ENCODE results near the gene SPHK1. TPM values are rescaled to one million over a fixed set of nuclear protein-coding genes. Genes with fewer than 3 reads are reported as not detected.
A peak's percentile ranks its signal among the peaks of the same experiment; 100 is the strongest.

The SPHK1 gene, protein sequence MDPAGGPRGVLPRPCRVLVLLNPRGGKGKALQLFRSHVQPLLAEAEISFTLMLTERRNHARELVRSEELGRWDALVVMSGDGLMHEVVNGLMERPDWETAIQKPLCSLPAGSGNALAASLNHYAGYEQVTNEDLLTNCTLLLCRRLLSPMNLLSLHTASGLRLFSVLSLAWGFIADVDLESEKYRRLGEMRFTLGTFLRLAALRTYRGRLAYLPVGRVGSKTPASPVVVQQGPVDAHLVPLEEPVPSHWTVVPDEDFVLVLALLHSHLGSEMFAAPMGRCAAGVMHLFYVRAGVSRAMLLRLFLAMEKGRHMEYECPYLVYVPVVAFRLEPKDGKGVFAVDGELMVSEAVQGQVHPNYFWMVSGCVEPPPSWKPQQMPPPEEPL
- total RNA-seq: 10 to 100 TPM; 15.7 to 17.7 TPM

DNA sequence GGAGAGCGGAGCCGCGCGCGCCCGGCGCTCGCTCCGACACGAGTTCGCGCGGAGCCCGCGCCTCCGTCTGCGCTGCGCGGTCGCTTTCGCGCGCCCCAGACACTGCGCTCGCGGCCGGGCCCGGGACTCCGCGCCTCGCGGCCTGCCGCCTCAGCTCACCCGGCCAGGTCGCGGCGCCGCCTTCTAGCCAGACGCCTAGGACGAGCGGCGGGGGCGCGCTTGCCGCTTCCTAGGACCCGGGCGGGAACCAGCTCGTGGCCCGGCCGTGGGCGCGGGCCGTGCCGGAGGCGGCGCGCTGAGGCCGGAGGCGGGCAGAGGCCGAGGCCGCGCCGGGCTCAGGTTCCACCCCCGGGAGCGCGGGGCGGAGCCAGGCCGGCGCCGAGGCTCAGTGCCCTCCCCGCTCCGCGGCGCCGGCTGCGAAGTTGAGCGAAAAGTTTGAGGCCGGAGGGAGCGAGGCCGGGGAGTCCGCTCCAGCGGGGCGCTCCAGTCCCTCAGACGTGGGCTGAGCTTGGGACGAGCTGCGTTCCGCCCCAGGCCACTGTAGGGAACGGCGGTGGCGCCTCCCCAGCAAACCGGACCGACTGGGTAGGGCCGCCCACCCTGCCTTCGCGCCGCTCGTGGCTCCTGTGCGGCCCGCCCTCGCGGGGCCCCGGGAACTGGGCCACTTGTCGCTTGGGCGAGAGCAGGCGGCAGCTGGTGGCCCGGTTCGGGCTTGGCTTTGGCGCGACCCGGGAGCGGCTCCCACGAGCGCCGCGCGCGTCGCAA, at the start of gene SPHK1:
SPHK1 (plus strand) TSS at position 388 of the 765 bp plus-strand sequence. CDS start 1,036 bp downstream, outside the sequence.
- H3K9me3 Mint-ChIP-seq: no peaks in the 10 kb centered on the region
- ChIA-PET POLR2A (interaction anchor here (0.6 to 5.1 kb wide), 15 partner anchors 14 to 502 kb away, joined by 3 to 42 read pairs (median 3); partner anchors contain the start of genes PRPSAP1 and RHBDF2), CTCF (interaction anchor here (0.8 to 10.8 kb wide), 28 partner anchors 9 to 451 kb away, joined by 3 to 135 read pairs (median 4); partner anchors contain the start of genes PRPSAP1 and QRICH2)
- H3K4me3 Mint-ChIP-seq: peak within 1 kb of the TSS; percentile 77
- H3K4me1 Mint-ChIP-seq (ENCODE audit: low read depth): peaks cover 3% of the 10 kb centered on the region
- ATAC-seq (peak; percentile 72), DNase-seq (peak; percentile 77)
- intact Hi-C loops (cut with micrococcal nuclease): no loop called here
- TF ChIP-seq, protein P1, sequence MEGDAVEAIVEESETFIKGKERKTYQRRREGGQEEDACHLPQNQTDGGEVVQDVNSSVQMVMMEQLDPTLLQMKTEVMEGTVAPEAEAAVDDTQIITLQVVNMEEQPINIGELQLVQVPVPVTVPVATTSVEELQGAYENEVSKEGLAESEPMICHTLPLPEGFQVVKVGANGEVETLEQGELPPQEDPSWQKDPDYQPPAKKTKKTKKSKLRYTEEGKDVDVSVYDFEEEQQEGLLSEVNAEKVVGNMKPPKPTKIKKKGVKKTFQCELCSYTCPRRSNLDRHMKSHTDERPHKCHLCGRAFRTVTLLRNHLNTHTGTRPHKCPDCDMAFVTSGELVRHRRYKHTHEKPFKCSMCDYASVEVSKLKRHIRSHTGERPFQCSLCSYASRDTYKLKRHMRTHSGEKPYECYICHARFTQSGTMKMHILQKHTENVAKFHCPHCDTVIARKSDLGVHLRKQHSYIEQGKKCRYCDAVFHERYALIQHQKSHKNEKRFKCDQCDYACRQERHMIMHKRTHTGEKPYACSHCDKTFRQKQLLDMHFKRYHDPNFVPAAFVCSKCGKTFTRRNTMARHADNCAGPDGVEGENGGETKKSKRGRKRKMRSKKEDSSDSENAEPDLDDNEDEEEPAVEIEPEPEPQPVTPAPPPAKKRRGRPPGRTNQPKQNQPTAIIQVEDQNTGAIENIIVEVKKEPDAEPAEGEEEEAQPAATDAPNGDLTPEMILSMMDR (IDR thresholded peaks at IDR 0.05): peak; percentile 15
- H3K27ac Mint-ChIP-seq: peak within 1 kb of the TSS; percentile 93
- H3K36me3 Mint-ChIP-seq (ENCODE audit: low read depth): peaks cover 7% of the 10 kb centered on the region
- no peaks in the 10 kb centered on the region for H3K27me3 Mint-ChIP-seq

DNA sequence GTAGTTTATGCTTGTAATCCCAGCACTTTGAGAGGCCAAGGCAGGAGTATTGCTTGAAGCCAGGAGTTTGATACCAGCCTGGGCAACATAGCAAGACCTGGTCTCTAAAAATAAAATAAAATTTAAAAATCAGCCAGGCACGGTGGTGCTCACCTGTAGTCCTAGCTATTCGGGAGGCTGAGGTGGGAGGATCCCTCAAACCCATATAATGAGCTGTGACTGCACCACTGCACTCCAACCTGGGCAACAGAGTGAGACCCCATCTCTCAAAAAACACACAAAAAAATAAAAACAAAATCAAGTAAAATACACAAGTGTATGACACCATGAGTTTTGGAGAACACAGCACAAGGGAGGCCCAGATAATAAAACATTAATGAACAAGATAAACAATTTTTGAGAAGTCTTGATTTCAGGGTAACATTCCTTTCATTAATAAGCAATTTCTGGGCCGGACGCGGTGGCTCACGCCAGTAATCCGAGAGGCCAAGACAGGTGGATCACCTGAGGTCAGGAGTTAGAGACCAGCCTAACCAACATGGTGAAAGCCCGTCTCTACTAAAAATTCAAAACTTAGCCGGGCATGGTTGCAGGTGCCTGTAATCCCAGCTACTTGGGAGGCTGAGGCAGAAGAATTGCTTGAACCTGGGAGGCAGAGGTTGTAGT, 48.6 kb upstream of the SPHK1 start:
- TF ChIP-seq, protein P1 (IDR thresholded peaks at IDR 0.05): no peak
- ATAC-seq (no peak), DNase-seq (no peak)
- intact Hi-C loops (cut with micrococcal nuclease): no loop called here
- H3K4me1 Mint-ChIP-seq (ENCODE audit: low read depth): peaks cover 3% of the 10 kb centered on the region
- no peaks in the 10 kb centered on the region for H3K9me3 Mint-ChIP-seq
- H3K36me3 Mint-ChIP-seq (ENCODE audit: low read depth): peaks cover 4% of the 10 kb centered on the region
- H3K27ac Mint-ChIP-seq: no peak overlapping the region
- no peaks in the 10 kb centered on the region for H3K27me3 Mint-ChIP-seq
- CTCF ChIA-PET: interaction anchor here (1.6 kb wide), 1 partner anchor 62 kb away, joined by 4 read pairs; no protein-coding TSS in a partner anchor
- POLR2A ChIA-PET: no interaction called here
- H3K4me3 Mint-ChIP-seq: no peak overlapping the region

DNA sequence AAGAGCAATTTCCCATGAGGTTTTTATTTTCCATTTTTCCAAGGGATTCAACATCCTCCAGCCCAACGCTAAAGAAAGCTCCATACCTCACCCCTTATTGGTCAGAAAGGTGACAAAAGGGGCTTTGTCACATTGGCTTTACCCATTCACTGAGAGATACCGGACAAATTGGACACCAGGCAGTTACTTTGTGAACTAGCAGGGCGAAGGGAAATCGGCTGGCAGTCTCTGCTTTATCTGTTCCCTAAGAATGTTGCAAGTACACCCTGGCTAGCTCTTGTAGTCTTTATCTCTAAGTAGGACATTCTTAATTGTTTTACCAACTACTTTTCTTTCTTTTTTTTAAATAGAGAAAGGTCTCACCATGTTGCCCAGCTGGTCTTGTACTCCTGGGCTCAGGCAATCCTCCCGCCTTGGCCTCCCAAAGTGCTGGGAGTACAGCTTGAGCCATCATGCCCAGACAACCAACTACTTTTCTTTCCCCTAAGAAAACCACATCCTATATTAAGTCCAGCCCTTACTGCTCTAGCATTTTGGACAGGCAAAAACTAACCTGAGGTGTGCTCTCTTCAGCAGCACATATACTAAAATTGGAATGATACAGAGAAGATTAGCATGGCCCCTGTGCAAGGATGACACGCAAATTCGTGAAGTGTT, 47.5 kb upstream of the SPHK1 start:
- Mint-ChIP-seq H3K27me3 (no peaks in the 10 kb centered on the region), H3K36me3 (ENCODE audit: low read depth) (peaks cover 9% of the 10 kb centered on the region), H3K27ac (no peak overlapping the region), H3K4me3 (no peak overlapping the region), H3K4me1 (ENCODE audit: low read depth) (peaks cover 3% of the 10 kb centered on the region), H3K9me3 (no peaks in the 10 kb centered on the region)
- no peak for DNase-seq
- POLR2A ChIA-PET: interaction anchor here (2.2 kb wide), 1 partner anchor 17 kb away, joined by 7 read pairs; the partner anchor contains the start of gene PRPSAP1
- no peak for ATAC-seq
- intact Hi-C loops (cut with micrococcal nuclease): no loop called here
- CTCF ChIA-PET: interaction anchor here (1.6 kb wide), 1 partner anchor 61 kb away, joined by 4 read pairs; no protein-coding TSS in a partner anchor
- TF ChIP-seq, protein P1 (IDR thresholded peaks at IDR 0.05): no peak

DNA sequence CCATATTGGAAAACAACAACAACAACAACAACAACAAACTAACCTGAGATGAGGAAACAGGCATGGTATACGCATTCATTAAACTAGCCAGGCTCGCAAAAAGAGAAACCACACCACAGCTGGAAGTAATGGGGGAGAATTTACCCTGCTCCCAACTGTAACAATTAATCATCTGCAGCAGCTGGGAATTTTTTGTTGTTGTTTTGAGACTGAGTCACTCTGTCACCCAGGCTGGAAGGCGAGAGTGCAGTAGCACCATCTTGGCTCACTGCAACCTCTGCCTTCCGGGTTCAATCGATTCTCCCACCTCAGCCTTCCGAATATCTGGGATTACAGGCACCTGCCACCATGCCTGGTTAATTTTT, 47.0 kb upstream of the SPHK1 start:
- ATAC-seq (no peak), DNase-seq (no peak)
- Mint-ChIP-seq H3K4me3 (no peak overlapping the region), H3K36me3 (ENCODE audit: low read depth) (peaks cover 12% of the 10 kb centered on the region), H3K9me3 (no peaks in the 10 kb centered on the region), H3K27me3 (no peaks in the 10 kb centered on the region), H3K27ac (no peak overlapping the region), H3K4me1 (ENCODE audit: low read depth) (peaks cover 3% of the 10 kb centered on the region)
- intact Hi-C loops (cut with micrococcal nuclease): no loop called here
- CTCF ChIA-PET: no interaction called here
- TF ChIP-seq, protein P1 (IDR thresholded peaks at IDR 0.05): no peak
- POLR2A ChIA-PET: interaction anchor here (0.6 to 2.2 kb wide), 2 partner anchors 16 to 102 kb away, joined by 3 to 7 read pairs; partner anchors contain the start of gene PRPSAP1
